Coronary artery (tissue), 2 donors: ENCODE data around the gene C5AR1.
"Not testable (repeated sequence)": the region's sequence is repeated elsewhere in the genome, so short reads cannot be mapped to it uniquely, and the experiment has no call there.

ENCODE experiments used
- DNase-seq: peaks from one replicate; pipeline ENCODE4 v3.0.0-alpha.2; 2017; ENCODE audit warnings: low spot score
- H3K27ac ChIP-seq, 2 donors: fragments of 200-600 bp; sonication (generic); one replicate each; pipeline ENCODE4 v1.5.1; 2016 to 2019
- H3K4me3 ChIP-seq: fragments of 200-600 bp; sonication (generic); 2 replicates; pipeline ENCODE4 v1.5.1; 2016; ENCODE audit warnings: mild to moderate bottlenecking, moderate library complexity
- CTCF ChIP-seq: fragments of 200-600 bp; sonication (generic); IDR thresholded peaks from one replicate; pipeline ENCODE4 v1.5.1; 2019; ENCODE audit warnings: antibody characterized with exemption

The C5AR1 gene

GRCh38 chr19:47322058-47322457 is 12.4 kb downstream of the C5AR1 start:
- DNase-seq, result no peak
- H3K27ac ChIP-seq, result no peak overlapping the region

GRCh38 chr19:47323409-47323808 is 13.7 kb downstream of the C5AR1 start:
- no peak overlapping the region for H3K4me3 ChIP-seq
- TF ChIP-seq CTCF, result no peak
- DNase-seq, result no peak
- peak overlapping the region in 1 of 2 donors; percentile 54 for H3K27ac ChIP-seq

More at GRCh38 chr19:47322058-47322457, 12.4 kb downstream of the C5AR1 start:
- H3K4me3 ChIP-seq, result no peak overlapping the region
- no peak for TF ChIP-seq CTCF

GRCh38 chr19:47323872-47324271 is 14.2 kb downstream of the C5AR1 start:
- no peak for TF ChIP-seq CTCF
- no peak for DNase-seq
- Histone ChIP-seq H3K27ac (peak overlapping the region in 1 of 2 donors; percentile 54), H3K4me3 (no peak overlapping the region)

- no peak for TF ChIP-seq CTCF
- Histone ChIP-seq H3K27ac (peak overlapping the region in 1 of 2 donors; percentile 54), H3K4me3 (no peak overlapping the region)
- DNase-seq, result no peak
Observed at GRCh38 chr19:47324502-47324901, 14.8 kb downstream of the C5AR1 start.

- H3K27ac ChIP-seq, result peak overlapping the region in 1 of 2 donors; percentile 69
Observed at GRCh38 chr19:47330466-47330869, 20.8 kb downstream of the C5AR1 start.

GRCh38 chr19:47331490-47331889 is 21.8 kb downstream of the C5AR1 start:
- no peak for TF ChIP-seq CTCF
- DNase-seq, result no peak
- H3K27ac ChIP-seq, result peak overlapping the region; percentile 17 to 69
- H3K4me3 ChIP-seq, result no peak overlapping the region

More at GRCh38 chr19:47330466-47330869, 20.8 kb downstream of the C5AR1 start:
- DNase-seq, result no peak
- TF ChIP-seq CTCF, result no peak
- no peak overlapping the region for H3K4me3 ChIP-seq

- peak within 1 kb of the TSS; percentile 17 to 69 for H3K27ac ChIP-seq
- no peak for TF ChIP-seq CTCF
- peak within 1 kb of the TSS; percentile 47 for H3K4me3 ChIP-seq
- no peak for DNase-seq
Observed at GRCh38 chr19:47331931-47332547, 22.4 kb downstream of the C5AR1 start, which contains the start of gene C5AR2. C5AR2 (plus strand) TSS chr19:47332175; CDS start chr19:47340800, 8,625 bp downstream.

GRCh38 chr19:47336765-47337718 is 27.4 kb downstream of the C5AR1 start:
- H3K4me3 ChIP-seq, result peak overlapping the region; percentile 36
- peak overlapping the region in 1 of 2 donors; percentile 56 for H3K27ac ChIP-seq
- not testable (repeated sequence) for DNase-seq
